Fibroblast of pulmonary artery (primary cell): ENCODE results near the gene NAB2.

Experiments used
- DNase-seq: peaks from one replicate; pipeline ENCODE4 v3.0.0-alpha.2; 2010; ENCODE audit warnings: low read depth
- H3K4me3 ChIP-seq: replicated peaks from 2 replicates; pipeline ENCODE4 v1.5.1; 2011; ENCODE audit warnings: low read depth, mild to moderate bottlenecking, control low read depth, low read length, moderate library complexity
- CTCF ChIP-seq: IDR thresholded peaks from 2 replicates; pipeline ENCODE4 v1.5.1; 2011; ENCODE audit warnings: mild to moderate bottlenecking, control low read depth, low read length, inconsistent platforms; ENCODE audit errors: missing control alignments

NAB2 gene

GRCh38 chr12:57127101-57127725, 38.3 kb downstream of the NAB2 start:
- no peak for DNase-seq
- H3K4me3 ChIP-seq = peak overlapping the region; percentile 89
- peak; percentile 18 for TF ChIP-seq CTCF

GRCh38 chr12:57127726-57128518, 39.0 kb downstream of the NAB2 start, which contains the start of gene LRP1:
Gene LRP1, plus strand, starts transcription at chr12:57128483. Its CDS starts 482 bp downstream, at chr12:57128965.
- peak; percentile 85 for DNase-seq
- peak within 1 kb of the TSS; percentile 89 for H3K4me3 ChIP-seq
- no peak for TF ChIP-seq CTCF

- no peak for DNase-seq
- TF ChIP-seq CTCF = no peak
- H3K4me3 ChIP-seq = peak overlapping the region; percentile 89
Measured at GRCh38 chr12:57128519-57129247, 39.8 kb downstream of the NAB2 start.

GRCh38 chr12:57129321-57129842, 40.5 kb downstream of the NAB2 start:
- no peak for DNase-seq
- peak overlapping the region; percentile 89 for H3K4me3 ChIP-seq
- no peak for TF ChIP-seq CTCF

- DNase-seq = peak; percentile 45
- H3K4me3 ChIP-seq = peak overlapping the region; percentile 89
- TF ChIP-seq CTCF = no peak
Measured at GRCh38 chr12:57129889-57130288, 41.0 kb downstream of the NAB2 start.

- TF ChIP-seq CTCF = no peak
- H3K4me3 ChIP-seq = peak overlapping the region; percentile 89
- DNase-seq = no peak
Measured at GRCh38 chr12:57130941-57131340, 42.0 kb downstream of the NAB2 start.
